Measurements from ENCODE around the gene HEPN1. TPM values are rescaled to one million over a fixed set of nuclear protein-coding genes. Genes with fewer than 3 reads are reported as not detected.
"Not testable (repeated sequence)": the region's sequence is repeated elsewhere in the genome, so short reads cannot be mapped to it uniquely, and the experiment has no call there.

Gene HEPN1
- total and polyA plus RNA-seq, 4 donors: 48.4 to 68.9 TPM; not detected in 2

DNA sequence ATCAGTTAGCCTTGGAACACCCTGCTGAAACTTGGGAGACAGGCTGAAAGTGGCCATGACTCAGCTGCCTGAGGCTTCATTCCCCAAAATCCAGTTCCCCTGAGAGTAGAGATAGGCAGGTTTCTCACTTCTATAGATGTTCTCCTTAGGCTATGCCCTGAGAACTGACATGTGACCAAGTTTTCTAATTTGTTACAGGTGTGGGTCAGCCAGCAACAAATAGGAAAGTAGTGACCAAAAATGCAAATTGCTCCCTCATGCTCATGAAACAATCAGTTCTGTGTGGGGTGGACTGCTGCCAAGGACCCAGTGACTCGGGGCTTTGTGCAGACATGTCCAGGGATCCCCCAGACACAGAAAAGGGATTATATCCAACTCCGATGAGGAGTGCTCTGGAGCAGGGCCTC lies 27.7 kb downstream of the HEPN1 start:
- Histone ChIP-seq H3K9me3 (ENCODE audit: control insufficient read depth, insufficient read depth, low read length) (peaks cover 1% of the 10 kb centered on the region), H3K27me3 (ENCODE audit: control insufficient read depth, insufficient read depth, low read length) (no peaks in the 10 kb centered on the region), H3K36me3 (ENCODE audit: control insufficient read depth, insufficient read depth, low read length) (no peaks in the 10 kb centered on the region), H3K4me1 (ENCODE audit: control insufficient read depth, insufficient read depth, low read length) (peaks cover 18% of the 10 kb centered on the region), H3K4me3 (ENCODE audit: low read depth, low read length) (no peak overlapping the region), H3K27ac (ENCODE audit: low read depth, low read length) (peak overlapping the region; percentile 72)
- DNase-seq (ENCODE audit: low read depth in 4 of 6, low spot score in 6 of 6): peak in 2 of 6 donors; percentile 45 to 61
- 25% methylated on average over 1 of the region's 2 CpGs for WGBS (ENCODE audit: insufficient coverage)

DNA sequence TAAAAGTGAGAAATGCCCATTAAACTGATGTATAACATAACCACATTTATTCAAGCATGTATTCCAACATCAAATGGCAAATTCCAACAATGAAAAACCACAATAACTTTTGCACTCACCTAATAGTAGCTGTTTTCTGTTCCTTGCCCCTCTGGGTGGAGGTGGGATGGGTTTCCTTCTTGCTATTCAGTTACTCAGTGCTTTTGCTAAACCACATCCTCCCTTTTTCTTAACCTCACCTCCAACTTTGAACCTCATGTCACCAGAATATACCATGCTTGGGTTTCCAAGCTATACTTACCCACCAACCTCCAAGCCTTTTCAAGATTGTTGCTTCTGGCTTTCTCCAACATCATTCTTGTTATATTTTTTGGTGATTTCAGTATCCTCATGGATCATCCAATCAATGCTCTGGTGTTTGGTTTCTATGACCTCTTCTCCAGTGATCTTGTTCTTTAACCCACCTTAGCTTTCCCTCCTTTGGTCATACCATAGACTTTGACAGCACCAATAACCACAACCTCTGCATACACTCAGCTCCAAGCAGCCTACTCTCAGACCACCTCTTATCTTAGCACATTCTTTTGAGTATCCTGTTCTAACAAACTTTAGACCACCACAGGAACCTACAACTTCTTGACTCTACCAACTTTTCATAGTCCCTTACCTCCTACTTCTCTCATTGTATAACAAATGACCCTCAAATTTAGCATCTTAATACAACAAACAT lies 31.7 kb downstream of the HEPN1 start:
- H3K27ac ChIP-seq (ENCODE audit: low read depth, low read length): no peak overlapping the region
- DNase-seq (ENCODE audit: low read depth in 4 of 6, low spot score in 6 of 6): no peak
- H3K27me3 ChIP-seq (ENCODE audit: control insufficient read depth, insufficient read depth, low read length): no peaks in the 10 kb centered on the region
- H3K4me1 ChIP-seq (ENCODE audit: control insufficient read depth, insufficient read depth, low read length): peaks cover 19% of the 10 kb centered on the region
- H3K9me3 ChIP-seq (ENCODE audit: control insufficient read depth, insufficient read depth, low read length): peaks cover 1% of the 10 kb centered on the region
- no peaks in the 10 kb centered on the region for H3K36me3 ChIP-seq (ENCODE audit: control insufficient read depth, insufficient read depth, low read length)
- H3K4me3 ChIP-seq (ENCODE audit: low read depth, low read length): no peak overlapping the region

DNA sequence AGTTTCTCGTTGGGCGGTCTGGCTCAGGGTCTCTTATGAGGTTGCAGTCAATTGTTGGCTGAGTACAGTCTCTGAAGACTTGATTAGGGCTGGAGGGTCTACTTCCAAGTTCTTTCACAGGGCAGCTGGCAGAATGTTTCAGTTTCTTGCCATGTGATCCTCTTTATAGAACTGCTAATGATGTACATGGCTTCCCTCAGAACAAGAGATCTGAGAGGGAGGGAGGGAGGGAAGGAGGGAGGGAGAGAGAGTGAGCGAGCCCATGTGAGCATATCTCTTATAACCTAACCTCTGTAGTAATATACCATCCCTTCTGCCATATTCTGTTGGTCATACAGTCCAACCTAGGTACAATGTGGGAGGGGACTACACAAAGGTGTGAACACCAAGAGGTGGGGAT lies 32.3 kb downstream of the HEPN1 start:
- Histone ChIP-seq H3K4me1 (ENCODE audit: control insufficient read depth, insufficient read depth, low read length) (peaks cover 19% of the 10 kb centered on the region), H3K36me3 (ENCODE audit: control insufficient read depth, insufficient read depth, low read length) (no peaks in the 10 kb centered on the region), H3K9me3 (ENCODE audit: control insufficient read depth, insufficient read depth, low read length) (peaks cover 1% of the 10 kb centered on the region), H3K27me3 (ENCODE audit: control insufficient read depth, insufficient read depth, low read length) (no peaks in the 10 kb centered on the region), H3K4me3 (ENCODE audit: low read depth, low read length) (no peak overlapping the region), H3K27ac (ENCODE audit: low read depth, low read length) (no peak overlapping the region)
- no peak for DNase-seq (ENCODE audit: low read depth in 4 of 6, low spot score in 6 of 6)
- no CpG with 5 or more reads among the region's 3 CpGs for WGBS (ENCODE audit: insufficient coverage)

DNA sequence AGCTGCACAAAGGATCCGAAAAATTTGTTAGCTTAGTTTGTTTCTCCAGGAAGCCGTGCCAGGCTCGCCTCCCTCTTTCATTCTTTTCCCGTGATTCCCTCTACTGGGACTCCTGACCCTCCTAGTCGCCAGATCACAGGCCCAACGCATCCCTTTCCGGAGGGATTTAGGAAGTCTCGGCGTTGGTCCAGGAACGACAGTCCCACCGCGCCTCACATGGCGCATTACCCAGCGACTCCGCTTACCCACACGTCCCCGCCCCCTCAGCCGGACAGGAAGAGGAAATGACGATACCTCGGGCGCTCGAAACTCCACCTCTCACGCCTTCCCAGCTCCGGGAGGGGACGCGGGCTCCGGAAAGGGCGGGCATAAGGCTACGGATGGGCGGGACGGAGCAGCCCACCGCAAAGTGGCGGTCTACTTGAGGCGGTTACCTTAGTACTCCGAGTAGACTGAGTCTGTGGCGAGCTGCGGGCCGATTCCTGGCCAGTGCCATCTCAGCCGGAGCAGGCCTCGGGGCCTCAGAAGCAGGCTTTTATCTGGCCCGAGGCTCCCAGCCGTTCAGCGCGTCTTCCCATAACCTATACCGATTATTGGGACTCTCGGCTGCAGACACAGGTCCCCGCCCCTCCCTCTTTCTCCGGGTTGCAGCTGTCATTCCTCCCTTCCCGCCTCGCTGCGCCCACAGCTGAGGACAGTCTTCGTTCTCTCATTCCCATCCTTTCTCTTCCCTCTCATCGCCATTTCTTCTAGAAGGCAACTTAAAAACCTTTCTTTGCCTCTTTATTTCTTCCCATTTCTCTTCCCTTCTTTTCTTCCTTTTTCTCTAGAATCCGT lies 34.9 kb downstream of the HEPN1 start, which contains the start of gene CCDC15:
Gene CCDC15 (plus strand): TSS at position 450 of the 837 bp plus-strand sequence. CDS start 531 bp downstream, outside the sequence.
- Histone ChIP-seq H3K9me3 (ENCODE audit: control insufficient read depth, insufficient read depth, low read length) (peaks cover 1% of the 10 kb centered on the region), H3K27ac (ENCODE audit: low read depth, low read length) (peak within 1 kb of the TSS; percentile 92), H3K27me3 (ENCODE audit: control insufficient read depth, insufficient read depth, low read length) (no peaks in the 10 kb centered on the region), H3K36me3 (ENCODE audit: control insufficient read depth, insufficient read depth, low read length) (no peaks in the 10 kb centered on the region), H3K4me3 (ENCODE audit: low read depth, low read length) (peak within 1 kb of the TSS; percentile 85), H3K4me1 (ENCODE audit: control insufficient read depth, insufficient read depth, low read length) (peaks cover 8% of the 10 kb centered on the region)
- WGBS (ENCODE audit: insufficient coverage): 0% methylated on average over 53 of the region's 54 CpGs
- peak in 5 of 6 donors; percentile 93 to 100 (median 97) for DNase-seq (ENCODE audit: low read depth in 4 of 6, low spot score in 6 of 6)

DNA sequence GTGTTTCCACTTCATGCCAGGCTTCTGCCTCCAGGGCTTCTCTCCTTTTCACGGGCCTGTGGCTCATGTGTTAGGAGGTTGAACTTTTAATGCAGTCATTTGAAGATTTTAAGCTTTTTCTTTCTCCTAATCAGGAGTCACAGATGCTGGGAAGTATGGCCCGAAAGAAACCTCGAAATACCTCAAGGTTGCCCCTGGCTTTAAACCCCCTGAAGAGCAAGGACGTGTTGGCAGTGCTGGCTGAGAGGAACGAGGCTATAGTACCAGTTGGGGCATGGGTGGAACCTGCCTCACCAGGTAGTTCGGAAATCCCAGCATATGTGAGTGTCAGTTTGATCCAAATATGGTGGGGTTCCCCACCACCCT lies 35.5 kb downstream of the HEPN1 start:
- Histone ChIP-seq H3K9me3 (ENCODE audit: control insufficient read depth, insufficient read depth, low read length) (peaks cover 1% of the 10 kb centered on the region), H3K27ac (ENCODE audit: low read depth, low read length) (peak overlapping the region; percentile 77), H3K36me3 (ENCODE audit: control insufficient read depth, insufficient read depth, low read length) (no peaks in the 10 kb centered on the region), H3K4me1 (ENCODE audit: control insufficient read depth, insufficient read depth, low read length) (peaks cover 8% of the 10 kb centered on the region), H3K4me3 (ENCODE audit: low read depth, low read length) (peak overlapping the region; percentile 85), H3K27me3 (ENCODE audit: control insufficient read depth, insufficient read depth, low read length) (no peaks in the 10 kb centered on the region)
- DNase-seq (ENCODE audit: low read depth in 4 of 6, low spot score in 6 of 6): no peak
- 25% methylated on average over 4 of the region's 6 CpGs for WGBS (ENCODE audit: insufficient coverage)

DNA sequence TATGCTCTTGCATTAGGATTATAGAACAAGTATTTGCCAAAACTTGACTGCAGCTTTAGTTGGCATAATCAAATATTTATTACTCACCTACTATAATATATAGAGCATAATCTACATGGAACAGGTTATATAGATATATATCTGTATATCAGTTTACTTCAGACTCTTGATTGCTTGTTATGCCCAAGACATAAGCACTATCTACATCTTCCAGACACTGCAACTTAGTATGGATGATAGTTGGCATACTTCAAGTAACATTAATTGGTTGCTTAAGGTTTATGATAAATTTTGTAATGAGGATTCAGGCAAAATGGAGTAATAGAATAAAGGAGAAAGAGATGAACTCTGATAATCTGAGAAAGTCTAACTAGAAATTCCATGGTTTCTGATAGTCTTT lies 36.0 kb downstream of the HEPN1 start:
- no peaks in the 10 kb centered on the region for H3K27me3 ChIP-seq (ENCODE audit: control insufficient read depth, insufficient read depth, low read length)
- H3K9me3 ChIP-seq (ENCODE audit: control insufficient read depth, insufficient read depth, low read length): peaks cover 1% of the 10 kb centered on the region
- no peak for DNase-seq (ENCODE audit: low read depth in 4 of 6, low spot score in 6 of 6)
- H3K4me1 ChIP-seq (ENCODE audit: control insufficient read depth, insufficient read depth, low read length): peaks cover 8% of the 10 kb centered on the region
- peak overlapping the region; percentile 85 for H3K4me3 ChIP-seq (ENCODE audit: low read depth, low read length)
- no peak overlapping the region for H3K27ac ChIP-seq (ENCODE audit: low read depth, low read length)
- no peaks in the 10 kb centered on the region for H3K36me3 ChIP-seq (ENCODE audit: control insufficient read depth, insufficient read depth, low read length)

DNA sequence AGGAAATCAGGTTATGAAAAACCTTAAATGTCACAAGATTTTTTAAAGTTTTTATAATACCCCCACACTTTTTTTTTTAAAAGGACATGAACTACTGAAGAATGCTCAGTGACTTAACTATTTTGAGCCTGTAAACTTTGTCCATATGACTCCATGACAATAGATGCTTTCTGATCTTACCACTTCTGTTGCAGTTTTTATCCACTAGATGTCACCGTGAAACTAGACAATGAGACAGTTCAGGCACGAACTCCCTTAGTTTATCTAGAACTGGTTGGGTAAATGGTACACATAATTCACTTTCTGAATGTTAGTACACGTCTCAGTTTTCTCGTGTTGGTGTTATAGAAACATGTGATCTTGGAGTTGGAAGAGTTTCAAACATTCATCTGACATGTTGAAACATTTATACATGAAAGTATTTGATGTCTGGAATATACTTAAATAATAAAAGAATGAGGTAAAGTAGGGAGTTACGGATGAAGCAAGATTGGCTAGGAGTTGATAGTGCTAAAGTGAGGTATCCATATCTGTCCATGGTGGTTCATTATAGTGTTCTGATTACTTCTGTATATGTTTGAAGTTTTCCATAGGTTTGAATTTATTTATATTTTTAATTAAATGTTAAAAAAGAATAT lies 43.0 kb downstream of the HEPN1 start:
- H3K36me3 ChIP-seq (ENCODE audit: control insufficient read depth, insufficient read depth, low read length): no peaks in the 10 kb centered on the region
- no peak overlapping the region for H3K4me3 ChIP-seq (ENCODE audit: low read depth, low read length)
- WGBS (ENCODE audit: insufficient coverage): no CpG with 5 or more reads among the region's 5 CpGs
- no peaks in the 10 kb centered on the region for H3K27me3 ChIP-seq (ENCODE audit: control insufficient read depth, insufficient read depth, low read length)
- H3K27ac ChIP-seq (ENCODE audit: low read depth, low read length): no peak overlapping the region
- DNase-seq (ENCODE audit: low read depth in 4 of 6, low spot score in 6 of 6): peak in 4 of 6 donors; percentile 51 to 95 (median 82)
- H3K4me1 ChIP-seq (ENCODE audit: control insufficient read depth, insufficient read depth, low read length): no peaks in the 10 kb centered on the region
- no peaks in the 10 kb centered on the region for H3K9me3 ChIP-seq (ENCODE audit: control insufficient read depth, insufficient read depth, low read length)

DNA sequence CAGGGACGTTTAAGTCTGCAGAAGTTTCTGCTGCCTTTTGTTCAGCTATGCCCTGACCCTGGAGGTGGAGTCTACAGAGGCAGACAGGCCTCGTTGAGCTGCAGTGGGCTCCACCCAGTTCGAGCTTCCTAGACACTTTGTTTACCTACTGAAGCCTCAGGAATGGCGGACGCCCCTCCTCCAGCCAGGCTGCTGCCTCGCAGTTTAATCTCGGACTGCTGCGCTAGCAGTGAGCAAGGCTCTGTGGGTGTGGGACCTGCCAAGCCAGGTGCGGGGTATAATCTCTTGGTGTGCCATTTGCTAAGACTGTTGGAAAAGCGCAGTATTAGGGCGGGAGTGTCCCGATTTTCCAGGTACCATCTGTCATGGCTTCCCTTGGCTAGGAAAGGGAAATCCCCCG lies 49.1 kb downstream of the HEPN1 start:
- not testable (repeated sequence) for H3K36me3 ChIP-seq (ENCODE audit: control insufficient read depth, insufficient read depth, low read length); H3K4me1 ChIP-seq (ENCODE audit: control insufficient read depth, insufficient read depth, low read length); H3K27ac ChIP-seq (ENCODE audit: low read depth, low read length); H3K9me3 ChIP-seq (ENCODE audit: control insufficient read depth, insufficient read depth, low read length); H3K27me3 ChIP-seq (ENCODE audit: control insufficient read depth, insufficient read depth, low read length); DNase-seq (ENCODE audit: low read depth in 4 of 6, low spot score in 6 of 6); H3K4me3 ChIP-seq (ENCODE audit: low read depth, low read length)
- 81% methylated on average over 13 of the region's 13 CpGs for WGBS (ENCODE audit: insufficient coverage)

All from spinal cord (tissue), 10 donors.